GM21526 (cell line): ENCODE data around the gene NAXD.

Experiments
- ATAC-seq: cut with Tn5 transposase; IDR thresholded peaks from one replicate; pipeline ENCODE4 v1.9.1; 2021; ENCODE audit warnings: moderate library complexity; ENCODE audit not compliant: unreplicated experiment, low FRiP score

The NAXD gene

DNA sequence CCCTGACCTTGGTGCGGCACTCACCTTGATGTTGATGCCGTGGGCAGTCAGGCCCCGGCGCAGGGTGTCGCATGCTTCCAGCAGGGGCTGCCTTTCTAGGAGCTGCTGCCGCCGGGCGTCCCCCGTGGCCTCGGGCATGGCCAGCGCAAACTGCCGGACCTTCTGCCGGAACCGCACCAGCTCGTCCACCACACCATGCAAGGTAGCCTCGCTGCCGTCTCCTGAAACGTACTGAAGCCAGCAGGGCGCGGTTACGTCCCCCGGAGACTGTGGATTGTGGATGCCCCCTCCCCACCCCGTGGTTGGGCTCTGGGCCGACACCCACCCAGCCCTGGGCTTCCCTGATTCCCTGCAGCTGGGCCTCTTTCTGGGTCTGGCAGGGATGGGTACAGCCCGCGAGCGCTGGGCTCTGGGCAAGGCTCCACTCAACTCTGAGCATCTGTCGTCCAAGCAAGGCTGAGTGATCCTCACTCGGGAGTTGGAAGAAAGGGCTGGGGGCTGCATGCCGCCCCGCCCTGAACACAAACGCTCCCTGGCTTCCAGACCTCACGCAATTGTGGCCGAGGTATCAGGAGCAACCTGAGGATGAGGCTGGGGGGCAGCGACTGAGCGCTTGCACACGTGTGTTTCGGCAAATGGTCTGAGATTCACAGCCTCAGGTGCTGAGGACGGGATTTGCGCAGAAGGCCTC lies 27.1 kb downstream of the NAXD start:
- no peak for ATAC-seq

DNA sequence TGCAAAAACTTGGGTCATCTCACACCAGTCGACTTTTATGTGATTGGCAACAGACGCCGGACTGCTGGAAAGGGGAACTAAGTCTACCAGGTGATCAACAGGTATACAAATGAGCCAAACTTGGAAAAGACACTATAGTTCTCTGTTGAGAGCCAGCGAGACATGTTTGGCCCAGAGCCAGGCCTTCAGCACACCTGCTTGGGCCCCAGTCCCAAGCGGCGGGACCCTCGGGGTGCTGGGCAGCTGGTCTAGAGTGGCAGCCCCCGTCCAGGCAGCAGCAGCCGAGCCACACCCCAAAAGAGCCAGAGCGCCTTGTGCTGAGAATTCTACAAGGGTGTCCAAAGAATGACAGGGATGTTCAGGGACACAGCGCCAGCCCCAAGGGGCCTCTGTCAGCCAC lies 28.0 kb downstream of the NAXD start:
- no peak for ATAC-seq

DNA sequence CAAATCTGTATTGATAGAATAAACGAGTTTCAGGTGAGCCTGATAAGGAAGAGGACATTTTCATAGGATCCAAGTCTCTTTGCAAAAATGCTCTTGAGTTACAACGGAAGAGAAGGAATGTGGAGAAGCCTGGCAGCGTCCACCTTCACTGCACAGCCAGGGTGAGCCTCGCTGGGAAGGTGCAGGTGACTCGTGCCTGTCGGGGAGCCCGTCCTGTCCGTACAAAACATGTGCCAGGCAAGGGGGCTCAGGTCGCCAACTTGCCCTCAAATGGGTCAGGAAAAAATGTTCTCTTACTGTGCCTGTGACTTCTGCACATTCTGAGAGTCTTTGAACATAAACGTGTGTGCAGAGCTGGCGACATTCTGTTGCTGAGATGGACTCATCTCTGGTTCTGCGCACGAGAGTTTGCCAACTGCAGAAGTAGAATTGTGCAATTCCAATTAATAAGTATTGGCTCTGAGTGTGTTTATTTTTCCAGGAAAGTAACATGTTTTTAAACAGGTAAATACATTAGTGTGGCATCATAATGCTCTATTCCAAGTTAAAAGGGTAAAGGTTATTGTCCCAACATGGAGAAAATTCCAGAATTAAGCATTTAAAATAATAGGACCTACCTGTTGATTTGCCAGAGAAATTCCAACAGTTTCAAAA lies 28.6 kb downstream of the NAXD start:
- ATAC-seq, result no peak

DNA sequence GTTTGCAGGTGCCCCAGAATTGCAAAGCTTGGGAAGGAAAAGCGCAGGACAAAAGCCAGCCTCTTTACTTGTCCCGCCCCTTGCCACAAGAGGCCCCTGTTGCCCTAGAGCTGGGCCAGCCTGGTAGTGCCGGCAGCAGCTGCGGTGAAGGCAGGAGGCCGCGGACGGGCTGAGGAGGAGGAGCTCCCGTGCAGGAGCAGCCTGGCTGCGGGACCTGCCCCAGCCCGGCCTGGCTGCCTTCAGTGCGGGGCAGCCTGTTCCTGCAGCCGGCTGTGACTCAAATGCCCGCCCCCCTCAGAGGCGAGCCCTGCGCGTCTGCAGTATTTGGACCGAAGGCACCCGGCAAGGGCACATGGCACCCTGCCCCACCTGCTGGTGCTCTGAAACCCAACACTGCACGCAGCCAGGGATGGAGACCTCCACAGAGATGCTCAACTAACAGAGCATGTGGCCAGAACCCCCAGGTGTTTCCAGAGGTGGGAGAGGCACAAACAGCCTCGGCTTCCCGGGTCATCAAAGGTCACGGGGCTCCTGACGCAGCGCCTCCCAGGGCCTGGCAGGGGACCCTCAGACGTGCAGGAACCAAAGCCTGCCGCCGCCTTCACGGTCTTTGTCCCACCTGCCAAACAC lies 29.7 kb downstream of the NAXD start:
- peak; percentile 63 for ATAC-seq

DNA sequence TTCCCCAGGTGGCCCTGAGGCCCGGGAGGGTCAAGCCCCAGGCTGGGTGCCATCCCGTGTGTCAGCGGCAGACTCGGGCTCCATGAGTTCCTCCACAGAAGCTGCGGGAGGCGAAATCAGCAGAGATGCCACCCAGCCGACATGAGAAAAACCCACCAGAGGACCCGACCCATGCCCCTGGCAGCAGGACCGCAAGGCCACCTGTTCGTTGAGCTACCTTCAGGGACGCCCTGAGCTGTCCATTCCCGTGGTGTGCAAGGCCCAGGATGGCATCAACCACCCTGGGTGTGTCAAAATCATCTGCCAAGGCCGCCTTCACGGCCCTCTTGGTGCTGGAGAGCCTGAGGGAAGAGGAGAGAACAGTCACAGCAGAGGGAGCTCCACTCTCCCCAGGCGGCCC lies 30.4 kb downstream of the NAXD start:
- ATAC-seq, result no peak

DNA sequence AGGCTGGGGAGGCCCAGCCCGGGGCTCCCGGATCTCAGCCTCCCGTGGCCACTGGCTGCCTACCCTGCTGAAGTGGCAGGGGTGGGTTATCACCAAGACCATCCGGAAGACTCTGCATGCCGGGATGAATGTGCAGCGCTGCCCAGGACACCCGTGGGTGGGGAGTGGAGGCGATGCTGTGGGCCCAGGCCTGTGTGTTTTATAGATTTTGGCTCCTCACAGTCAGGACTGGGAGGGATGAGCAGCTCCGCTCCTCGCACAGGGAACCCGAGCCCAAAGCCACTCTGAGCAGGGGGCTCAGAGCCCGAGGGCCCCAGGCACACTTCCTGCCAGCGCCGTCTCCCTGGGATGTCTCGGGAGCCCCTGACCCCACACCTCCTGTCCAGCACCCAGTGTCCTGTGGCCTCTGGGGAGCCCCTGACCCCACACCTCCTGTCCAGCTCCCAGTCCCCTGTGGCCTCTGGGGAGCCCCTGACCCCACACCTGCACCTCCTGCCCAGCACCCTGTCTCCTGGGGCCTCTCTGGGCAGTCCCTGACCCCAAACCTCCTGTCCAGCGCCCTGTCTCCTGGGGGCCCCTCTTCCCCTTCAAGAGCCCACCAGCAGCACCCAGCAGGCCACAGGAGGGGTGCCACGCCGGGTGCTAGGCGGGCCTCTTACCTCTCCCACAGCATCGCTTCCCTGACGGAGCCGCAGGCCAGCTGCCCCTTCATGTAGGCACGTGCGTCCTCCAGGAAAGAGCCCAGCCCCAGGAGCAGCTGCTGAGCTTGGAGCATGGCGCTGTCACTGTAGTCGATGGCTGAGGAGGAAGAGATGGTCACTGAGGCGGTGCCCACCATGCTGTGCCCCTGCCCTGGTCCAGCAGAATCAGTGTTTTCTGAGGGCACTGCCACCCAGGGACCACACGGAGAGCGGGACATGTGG lies 31.4 kb downstream of the NAXD start:
- no peak for ATAC-seq

DNA sequence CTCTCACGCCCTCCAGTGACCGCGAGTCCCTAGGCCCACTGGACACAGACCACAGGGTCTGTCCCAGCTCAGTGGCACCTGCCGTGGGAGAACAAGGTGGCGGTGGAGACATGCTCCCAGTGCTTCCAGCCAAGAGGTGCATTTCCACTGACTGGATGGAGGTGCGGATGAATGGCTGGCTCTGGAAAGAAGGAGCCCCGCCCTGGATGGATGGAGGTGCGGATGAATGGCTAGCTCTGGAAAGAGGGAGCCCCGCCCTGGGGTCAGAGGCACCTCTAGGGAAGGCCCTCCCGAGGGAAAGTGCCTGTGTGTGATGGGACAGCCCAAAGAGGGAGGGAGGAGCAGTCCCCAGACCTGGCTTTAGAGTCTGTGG lies 32.0 kb downstream of the NAXD start:
- ATAC-seq, result no peak

DNA sequence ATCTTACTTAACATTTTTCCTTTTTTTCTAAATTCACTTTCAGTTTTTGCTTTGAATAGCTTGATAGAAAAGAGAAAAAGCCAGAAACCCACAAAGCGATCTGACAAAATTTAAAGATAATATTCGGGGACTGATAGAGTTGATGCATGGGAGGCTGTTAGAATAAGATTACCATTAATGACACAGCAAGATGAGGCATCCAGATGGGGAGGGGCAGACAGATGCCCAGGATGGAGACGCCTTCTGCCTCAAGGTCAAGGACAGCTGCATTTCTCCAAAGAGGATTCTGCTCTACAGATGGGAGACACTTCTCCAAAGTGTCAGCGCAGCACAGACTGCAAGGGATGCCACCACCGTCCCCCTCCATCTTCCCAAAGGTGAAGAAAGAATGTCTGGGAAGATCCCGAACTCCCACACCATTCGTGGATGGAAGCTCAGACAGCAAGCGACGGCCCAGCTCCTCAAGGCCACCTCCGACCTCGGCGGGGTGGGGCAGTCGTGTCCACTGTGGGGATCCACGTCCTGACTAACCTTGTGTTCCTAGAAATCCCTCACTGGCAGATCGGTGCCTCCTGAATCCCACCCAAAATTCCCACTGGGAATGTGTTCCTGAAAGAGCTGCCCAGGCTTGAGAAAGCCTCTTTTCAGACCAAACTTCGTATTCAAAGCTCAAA lies 32.9 kb downstream of the NAXD start:
- ATAC-seq, result no peak

DNA sequence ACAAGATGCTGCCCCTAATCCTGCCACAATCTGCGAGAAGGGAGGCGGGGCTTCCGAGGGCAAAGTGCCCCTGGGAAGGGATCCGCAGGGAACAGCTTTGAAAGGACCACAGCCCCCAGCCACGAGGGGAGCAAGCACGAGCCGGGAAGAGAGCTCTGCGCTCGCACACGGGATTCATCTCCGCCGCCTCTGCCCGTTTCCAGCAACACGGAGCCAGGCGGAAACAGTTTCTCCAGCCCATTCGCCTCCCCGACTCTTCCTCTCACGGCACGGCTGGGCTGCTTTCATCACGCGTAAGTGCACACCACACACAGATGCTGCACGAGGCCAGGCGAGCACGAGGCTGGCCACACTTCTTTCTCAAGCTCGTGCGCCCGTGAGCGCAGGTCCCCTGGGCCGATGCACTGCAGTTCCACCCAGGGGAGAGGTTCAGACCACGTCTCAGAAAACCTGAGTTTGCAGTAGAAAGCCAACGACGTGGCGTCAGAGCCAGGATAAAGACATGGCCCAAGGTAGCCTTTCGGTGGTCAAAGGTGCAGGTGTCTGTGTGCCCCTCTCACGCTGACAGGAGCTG lies 33.6 kb downstream of the NAXD start:
- ATAC-seq, result no peak

DNA sequence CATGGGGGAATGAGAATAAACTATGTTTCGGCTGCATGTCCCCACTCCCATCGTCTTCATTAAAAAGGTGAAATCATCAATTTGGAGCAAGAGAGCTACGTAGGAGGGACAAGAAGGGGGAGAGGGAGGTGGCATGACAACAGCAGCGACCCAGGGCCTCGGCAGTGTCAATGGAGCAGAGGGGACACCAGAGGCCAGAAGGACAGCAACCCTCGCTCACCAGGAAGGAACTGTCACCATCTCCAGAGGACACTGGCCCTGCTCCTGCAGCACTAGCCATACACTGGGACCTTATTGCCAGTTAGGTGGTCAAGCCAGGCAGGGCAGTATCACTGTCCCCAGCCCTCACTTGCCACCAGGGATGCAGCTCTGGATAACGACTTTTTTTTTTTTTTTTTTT lies 34.2 kb downstream of the NAXD start:
- ATAC-seq, result no peak

DNA sequence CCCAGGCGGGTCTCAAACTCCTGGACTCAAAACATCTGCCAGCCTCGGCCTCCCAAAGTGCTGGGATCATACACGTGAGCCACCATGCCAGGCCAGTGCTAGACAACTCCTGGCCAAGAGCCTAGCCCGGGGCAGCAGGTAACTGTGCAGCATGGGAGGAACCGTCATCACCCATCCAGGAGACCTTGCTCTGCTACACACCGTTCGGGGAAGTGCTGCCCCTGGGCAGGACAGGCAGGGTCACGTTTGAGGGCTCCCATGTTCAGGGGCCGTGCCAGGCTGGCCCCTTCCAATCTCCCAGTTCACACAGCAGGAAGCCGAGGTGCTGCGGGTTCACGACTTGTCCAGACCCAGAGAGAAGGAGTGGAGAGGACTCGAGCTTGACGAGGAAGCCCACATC lies 35.1 kb downstream of the NAXD start:
- ATAC-seq, result no peak

DNA sequence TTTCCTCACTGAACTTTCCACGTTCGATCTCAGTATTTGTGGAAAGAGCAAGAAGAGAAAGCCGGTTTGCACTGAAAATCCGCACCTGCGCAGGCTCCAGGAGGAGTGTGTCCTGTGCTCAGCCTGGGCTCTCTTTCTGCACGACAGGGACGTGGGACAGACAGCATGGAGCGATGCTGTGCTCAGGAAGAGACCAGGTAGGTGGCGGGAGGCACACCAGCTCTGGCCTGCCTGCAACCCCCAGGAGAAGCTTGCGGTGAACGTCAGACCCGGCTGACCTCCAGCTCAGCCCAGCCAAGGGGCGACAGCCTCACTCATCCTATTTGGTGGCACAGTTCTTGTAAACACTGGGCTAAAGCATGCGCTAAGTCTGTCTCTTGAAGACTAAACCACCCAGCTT lies 35.9 kb downstream of the NAXD start:
- no peak for ATAC-seq

DNA sequence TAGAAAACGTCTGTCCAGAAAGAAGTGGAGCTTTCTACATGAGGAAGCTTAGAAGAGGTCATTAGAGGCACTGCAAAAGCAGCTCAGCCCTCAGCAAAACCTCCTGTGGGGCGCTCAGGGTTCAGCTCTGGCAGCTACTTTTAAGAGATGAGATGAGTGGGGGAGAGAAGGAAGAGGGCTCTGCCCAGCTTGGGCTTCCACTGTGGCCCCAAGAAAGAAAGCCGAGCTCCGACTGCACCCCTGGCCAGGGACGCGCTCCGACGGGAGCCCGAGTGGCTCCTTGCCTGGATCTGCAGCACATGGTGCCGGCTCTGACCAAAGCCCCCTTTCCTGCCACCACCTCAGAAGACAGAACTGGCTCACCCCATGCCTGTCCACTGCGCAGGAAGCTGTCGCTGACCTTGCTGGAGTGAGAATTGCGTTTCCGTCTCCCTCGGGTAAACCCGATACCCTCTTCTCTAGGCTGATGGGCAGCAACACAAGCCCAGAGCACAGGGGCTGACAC lies 36.4 kb downstream of the NAXD start:
- ATAC-seq, result no peak

DNA sequence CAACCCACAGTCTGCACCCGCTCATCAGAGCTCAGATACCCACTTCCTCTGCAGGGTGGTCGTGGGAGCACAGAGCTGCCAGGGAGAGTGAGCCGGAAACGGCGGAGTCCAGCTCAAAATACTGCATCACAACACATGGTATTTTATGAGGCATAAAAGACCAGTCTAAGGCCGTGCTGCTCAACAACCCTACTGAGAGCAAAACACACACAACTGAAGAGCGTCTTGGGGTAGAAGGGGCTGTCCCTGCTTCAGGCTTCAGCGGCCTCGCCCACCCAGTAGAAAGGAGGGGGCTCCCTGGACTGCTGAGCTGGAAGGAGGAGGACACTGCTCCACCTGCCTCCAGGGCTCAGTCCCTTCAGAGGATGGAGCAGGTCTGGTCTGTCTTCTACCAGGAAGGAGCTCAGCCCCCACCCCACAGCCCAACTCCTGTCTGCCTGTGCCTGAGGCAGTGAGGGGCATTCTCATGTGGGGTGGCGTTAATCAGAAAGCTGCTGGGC lies 36.9 kb downstream of the NAXD start:
- ATAC-seq, result no peak

DNA sequence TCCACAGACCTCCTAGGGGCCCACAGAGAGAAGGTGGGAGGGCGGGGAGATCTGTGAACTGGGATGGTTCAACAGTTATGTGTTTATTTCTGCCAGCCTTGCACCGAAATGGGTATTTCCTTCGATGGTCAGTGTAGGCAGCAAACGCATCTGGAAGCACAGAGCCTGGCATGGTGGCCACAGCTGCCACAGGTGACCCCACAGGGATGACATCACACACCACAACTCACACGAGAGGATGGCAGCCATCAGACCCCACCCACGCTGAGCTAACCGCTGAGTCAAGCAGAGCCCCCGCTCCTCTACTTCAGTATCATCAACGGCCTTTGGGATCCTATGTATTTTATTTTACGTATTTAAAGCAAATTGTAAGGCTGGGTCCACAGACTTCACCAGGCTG lies 37.4 kb downstream of the NAXD start:
- ATAC-seq, result no peak

DNA sequence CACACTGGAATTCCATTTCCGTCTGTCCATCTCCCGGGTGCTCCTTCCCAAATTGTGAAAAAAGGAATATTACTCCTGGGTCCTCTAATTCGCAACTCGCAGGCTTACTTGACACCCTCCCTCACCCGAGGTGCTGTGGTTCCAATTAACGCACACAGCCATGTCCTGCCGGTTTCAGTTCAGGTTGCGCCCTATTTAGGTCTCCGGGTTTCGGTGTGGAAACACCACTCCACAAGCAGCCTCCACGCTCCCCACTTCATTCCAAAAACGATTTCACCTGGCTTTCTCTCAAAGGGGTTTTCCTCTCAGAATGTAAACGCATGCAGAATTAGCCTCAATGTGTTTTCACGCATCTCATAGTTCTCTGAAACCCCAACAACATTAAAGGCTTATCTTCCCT lies 37.9 kb downstream of the NAXD start:
- no peak for ATAC-seq

DNA sequence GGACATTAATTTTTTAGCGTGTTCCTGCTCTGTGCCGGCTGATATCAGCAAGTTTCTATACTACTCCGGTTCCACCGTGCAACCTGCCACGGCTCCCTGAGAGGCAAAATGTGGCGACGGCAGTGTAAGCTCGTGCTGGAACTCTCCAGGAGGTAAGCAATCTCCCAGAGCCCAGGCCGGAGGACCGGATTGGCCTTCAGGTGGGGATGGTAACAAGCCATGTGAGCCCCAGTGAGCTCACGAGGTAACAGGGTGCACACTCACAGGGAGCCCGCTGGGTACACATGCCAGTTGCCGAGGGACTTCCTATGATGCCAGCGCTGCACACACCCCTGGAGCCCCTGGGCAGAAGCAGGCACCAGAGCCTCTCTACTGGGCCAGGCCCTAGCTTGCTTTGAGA lies 38.5 kb downstream of the NAXD start:
- no peak for ATAC-seq

DNA sequence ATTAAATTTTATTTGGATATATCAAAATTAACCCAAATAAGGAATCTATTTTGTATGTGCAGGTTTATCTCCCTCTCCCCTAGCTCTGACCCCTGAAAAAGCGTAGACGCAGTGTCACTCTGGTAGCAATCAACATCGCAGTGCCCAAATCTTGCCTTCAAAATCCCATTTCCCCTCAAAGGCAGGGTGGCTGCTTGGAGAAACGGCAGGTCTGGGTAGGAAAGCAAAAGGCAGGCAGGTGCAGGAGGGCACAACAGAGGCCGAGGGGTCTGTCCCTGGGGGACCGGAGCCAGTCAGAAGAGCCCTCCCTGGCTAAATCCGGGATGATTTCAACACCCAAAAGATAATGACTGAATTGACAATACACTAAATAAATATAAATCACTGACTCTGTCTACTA lies 41.9 kb downstream of the NAXD start:
- ATAC-seq, result no peak

DNA sequence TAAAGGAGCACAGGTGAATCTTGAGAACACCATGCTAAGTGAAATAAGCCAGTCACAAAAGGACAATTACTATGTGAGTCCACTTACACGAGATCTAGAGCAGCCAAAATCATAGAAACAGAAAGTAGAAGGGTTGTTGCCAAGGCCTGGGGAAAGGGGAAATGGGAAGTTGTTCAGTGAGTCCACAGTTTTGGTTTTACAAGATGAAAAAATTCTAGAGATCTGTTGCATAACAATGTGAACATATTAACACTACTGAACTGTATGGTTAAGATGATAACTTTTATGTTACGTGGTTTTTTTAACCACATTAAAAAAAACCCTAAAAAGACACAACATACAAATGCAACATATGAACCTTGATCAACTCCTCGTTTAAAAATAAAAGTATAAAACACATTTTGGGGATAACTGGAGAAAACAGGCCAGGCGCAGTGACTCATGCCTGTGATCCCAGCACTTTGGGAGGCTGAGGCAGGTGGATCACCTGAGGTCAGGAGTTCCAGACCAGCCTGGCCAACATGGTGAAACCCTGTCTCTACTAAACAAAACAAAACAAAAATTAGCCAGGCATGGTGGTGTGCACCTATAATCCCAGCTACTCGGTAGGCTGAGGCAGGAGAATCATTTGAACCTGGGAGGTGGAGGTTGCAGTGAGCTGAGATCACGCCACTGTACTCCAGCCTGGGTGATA lies 43.0 kb downstream of the NAXD start:
- peak; percentile 87 for ATAC-seq
